ENCODE data around the gene C13orf46.

DNA sequence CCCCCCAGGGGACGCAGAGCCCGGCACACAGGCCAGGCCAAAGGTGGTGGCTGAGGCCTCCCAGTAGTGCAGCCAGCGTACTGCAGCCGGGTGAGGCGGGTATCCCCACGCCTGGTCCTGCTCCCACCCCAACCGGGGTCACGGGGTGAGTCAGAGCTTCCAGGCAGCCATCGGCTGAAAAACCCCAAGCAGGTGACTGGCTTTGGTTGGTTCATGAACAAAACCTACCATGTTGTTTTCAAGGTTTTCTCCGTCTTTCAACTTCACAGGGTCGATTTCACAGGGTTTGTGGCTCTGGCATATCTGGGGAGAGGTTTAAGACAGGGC lies 42.1 kb upstream of the C13orf46 start:
- TF ChIP-seq POLR2AphosphoS5 (IDR thresholded peaks at IDR 0.05; ENCODE audit: low read depth, low read length) (no peak), TAF1 (IDR thresholded peaks at IDR 0.05; ENCODE audit: borderline replicate concordance, low read depth, low read length) (no peak)

Measured in GM12892 (cell line).